ENCODE measurements around the gene HERC6. TPM values are rescaled to one million over a fixed set of nuclear protein-coding genes. Genes with fewer than 3 reads are reported as not detected.
"Not testable (repeated sequence)": the region's sequence is repeated elsewhere in the genome, so short reads cannot be mapped to it uniquely, and the experiment has no call there.

HERC6 gene
- total RNA-seq, 1 experiment from 2014 or later, result 1.2 TPM

DNA sequence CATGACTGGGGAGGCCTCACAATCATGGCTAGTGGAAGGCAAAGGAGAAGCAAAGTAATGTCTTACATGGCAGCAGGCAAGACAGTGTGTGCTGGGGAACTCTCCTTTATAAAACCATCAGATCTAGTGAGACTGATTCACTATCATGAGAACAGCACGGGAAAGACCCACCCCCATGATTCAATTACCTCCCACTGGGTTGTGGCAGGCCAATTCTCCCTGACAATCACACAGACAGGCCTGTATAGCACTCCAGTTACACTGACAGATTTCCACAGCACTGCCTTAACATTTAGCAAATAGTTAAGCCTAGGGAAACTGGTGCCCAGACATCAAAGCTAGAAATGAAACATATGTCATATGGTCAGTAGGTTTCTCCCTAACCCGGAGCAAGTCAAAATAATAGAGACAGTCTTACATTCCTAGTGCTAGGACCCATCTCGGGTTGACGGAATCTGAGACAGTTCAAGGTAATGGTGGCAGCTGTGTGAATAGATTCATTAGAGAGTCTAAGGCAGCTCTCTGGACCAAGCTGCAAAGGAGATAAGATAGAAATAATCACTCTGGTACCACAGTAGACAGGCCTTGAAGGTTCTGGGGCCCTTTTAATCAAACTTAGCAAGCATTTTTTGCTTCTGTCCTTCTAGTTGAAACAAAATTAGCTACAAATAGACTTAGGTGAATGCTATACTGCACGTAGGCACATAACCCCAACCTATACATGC is 68.9 kb downstream of the HERC6 start:
- Histone ChIP-seq H3K4me1 (no peaks in the 10 kb centered on the region), H3K27ac (no peak overlapping the region), H3K27me3 (no peaks in the 10 kb centered on the region), H3K36me3 (no peaks in the 10 kb centered on the region), H3K4me3 (no peak overlapping the region), H3K9me3 (replicated peaks) (no peaks in the 10 kb centered on the region)
- DNase-seq, result no peak

GRCh38 chr4:88448211-88448765 is 69.6 kb downstream of the HERC6 start:
- not testable (repeated sequence) for H3K9me3 ChIP-seq (replicated peaks); H3K36me3 ChIP-seq; DNase-seq; H3K4me3 ChIP-seq; H3K4me1 ChIP-seq; H3K27ac ChIP-seq; H3K27me3 ChIP-seq

DNA sequence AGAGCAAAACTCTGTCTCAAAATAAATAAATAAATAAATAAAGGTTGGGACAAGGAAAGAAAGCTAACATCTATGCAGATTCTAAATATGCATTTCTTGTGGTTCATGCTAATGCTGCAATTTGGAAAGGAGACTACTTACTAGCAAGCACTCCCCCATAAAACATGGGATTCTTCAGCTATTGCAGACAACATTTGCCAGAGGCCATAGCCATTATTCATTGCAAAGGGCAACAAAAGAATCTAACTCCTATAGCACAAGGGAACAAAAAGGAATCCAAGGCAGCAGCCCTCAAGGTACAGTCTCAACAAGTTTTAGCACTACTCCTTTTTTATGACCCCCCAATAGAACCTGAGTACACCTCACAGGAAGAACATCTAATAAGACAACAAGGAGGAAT is 70.2 kb downstream of the HERC6 start:
- no peak for DNase-seq
- no peak overlapping the region for H3K27ac ChIP-seq
- H3K4me1 ChIP-seq, result no peaks in the 10 kb centered on the region
- H3K27me3 ChIP-seq, result no peaks in the 10 kb centered on the region
- no peak overlapping the region for H3K4me3 ChIP-seq
- no peaks in the 10 kb centered on the region for H3K36me3 ChIP-seq
- no peaks in the 10 kb centered on the region for H3K9me3 ChIP-seq (replicated peaks)

- H3K27me3 ChIP-seq, result no peaks in the 10 kb centered on the region
- H3K4me1 ChIP-seq, result no peaks in the 10 kb centered on the region
- no peak overlapping the region for H3K4me3 ChIP-seq
- H3K36me3 ChIP-seq, result no peaks in the 10 kb centered on the region
- H3K27ac ChIP-seq, result no peak overlapping the region
- no peak for DNase-seq
- H3K9me3 ChIP-seq (replicated peaks), result no peaks in the 10 kb centered on the region
Measured at GRCh38 chr4:88449290-88449689, 70.6 kb downstream of the HERC6 start.

DNA sequence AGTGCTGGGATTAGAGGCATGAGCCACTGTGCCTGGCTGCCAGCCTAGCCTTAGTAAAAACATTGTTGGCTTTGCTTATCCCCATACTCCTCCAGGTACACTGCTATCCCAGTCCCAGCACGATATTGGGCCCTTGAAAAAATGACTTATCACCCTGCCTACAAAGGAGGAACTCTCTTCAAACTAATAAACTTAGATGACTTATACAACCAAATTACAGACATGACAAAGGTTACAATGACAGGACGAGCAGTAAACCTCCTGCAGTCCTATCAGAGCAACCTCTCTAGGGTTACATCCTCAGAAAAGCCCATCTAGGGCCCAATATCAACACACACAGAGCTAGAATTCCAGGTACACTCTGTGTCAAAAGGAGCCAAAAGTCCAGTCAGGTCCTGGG is 72.6 kb downstream of the HERC6 start:
- Histone ChIP-seq H3K9me3 (replicated peaks) (no peaks in the 10 kb centered on the region), H3K27ac (no peak overlapping the region), H3K4me3 (no peak overlapping the region), H3K27me3 (no peaks in the 10 kb centered on the region), H3K36me3 (no peaks in the 10 kb centered on the region), H3K4me1 (0 out of 2 replicates have a peak, but pooled peaks cover 7% of the 10 kb centered on the region)
- no peak for DNase-seq

GRCh38 chr4:88452912-88453311 is 74.3 kb downstream of the HERC6 start:
- no peak overlapping the region for H3K27ac ChIP-seq
- H3K4me1 ChIP-seq, result 0 out of 2 replicates have a peak, but pooled peaks cover 7% of the 10 kb centered on the region
- H3K4me3 ChIP-seq, result no peak overlapping the region
- no peaks in the 10 kb centered on the region for H3K36me3 ChIP-seq
- DNase-seq, result no peak
- H3K9me3 ChIP-seq (replicated peaks), result no peaks in the 10 kb centered on the region
- H3K27me3 ChIP-seq, result no peaks in the 10 kb centered on the region

- 0 out of 2 replicates have a peak, but pooled peaks cover 7% of the 10 kb centered on the region for H3K4me1 ChIP-seq
- H3K36me3 ChIP-seq, result no peaks in the 10 kb centered on the region
- peak within 1 kb of the TSS; percentile 64 for H3K4me3 ChIP-seq
- no peaks in the 10 kb centered on the region for H3K9me3 ChIP-seq (replicated peaks)
- H3K27me3 ChIP-seq, result no peaks in the 10 kb centered on the region
- DNase-seq, result peak; percentile 94 to 97
- H3K27ac ChIP-seq, result peak within 1 kb of the TSS; percentile 77
Measured at GRCh38 chr4:88456670-88457306, 78.1 kb downstream of the HERC6 start, which contains the start of gene HERC5. Gene HERC5 (plus strand): TSS chr4:88457119. CDS start chr4:88457270, 151 bp downstream.

DNA sequence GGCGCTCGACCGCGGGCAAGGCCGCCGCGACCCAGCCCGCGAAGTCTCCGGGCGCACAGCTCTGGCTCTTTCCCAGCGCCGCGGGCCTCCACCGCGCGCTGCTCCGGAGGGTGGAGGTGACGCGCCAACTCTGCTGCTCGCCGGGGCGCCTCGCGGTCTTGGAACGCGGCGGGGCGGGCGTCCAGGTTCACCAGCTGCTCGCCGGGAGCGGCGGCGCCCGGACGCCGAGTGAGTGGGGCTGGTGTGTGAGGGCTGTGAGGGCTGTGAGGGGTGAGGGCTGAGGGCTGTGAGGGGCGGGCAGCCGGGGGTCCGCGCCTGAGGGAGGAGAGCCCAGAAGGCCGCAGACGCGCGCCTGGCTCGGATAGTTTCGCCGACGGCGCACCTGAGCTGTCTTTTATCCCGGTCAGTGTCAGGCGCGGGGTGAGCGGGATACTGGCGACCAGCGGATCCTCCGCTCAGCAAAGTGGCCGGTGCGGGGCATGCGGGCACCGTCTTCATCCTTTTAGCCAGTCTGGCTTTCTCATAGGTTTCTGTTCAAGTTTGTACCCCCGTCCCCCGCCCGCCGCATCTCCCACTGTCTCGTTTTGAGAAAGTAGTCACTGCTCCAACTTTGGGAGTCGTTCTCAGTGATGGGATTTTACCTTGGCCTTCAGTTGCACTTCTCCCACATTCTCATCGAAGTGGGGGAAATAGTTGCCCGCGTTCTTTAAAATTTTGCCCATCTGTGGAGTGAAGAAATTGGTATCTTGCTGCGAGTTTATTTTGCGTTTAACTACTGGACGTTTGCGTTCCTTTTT is 78.9 kb downstream of the HERC6 start:
- Histone ChIP-seq H3K9me3 (replicated peaks) (no peaks in the 10 kb centered on the region), H3K27ac (peak overlapping the region; percentile 77)
- DNase-seq, result peak; percentile 64 to 73

GRCh38 chr4:88458104-88458740 is 79.6 kb downstream of the HERC6 start:
- Histone ChIP-seq H3K4me1 (0 out of 2 replicates have a peak, but pooled peaks cover 7% of the 10 kb centered on the region), H3K36me3 (no peaks in the 10 kb centered on the region), H3K4me3 (peak overlapping the region; percentile 64), H3K9me3 (replicated peaks) (no peaks in the 10 kb centered on the region), H3K27me3 (no peaks in the 10 kb centered on the region), H3K27ac (no peak overlapping the region)
- no peak for DNase-seq

More for the DNA sequence above, 78.9 kb downstream of the HERC6 start:
- Histone ChIP-seq H3K4me1 (0 out of 2 replicates have a peak, but pooled peaks cover 7% of the 10 kb centered on the region), H3K27me3 (no peaks in the 10 kb centered on the region), H3K36me3 (no peaks in the 10 kb centered on the region), H3K4me3 (peak overlapping the region; percentile 64)

DNA sequence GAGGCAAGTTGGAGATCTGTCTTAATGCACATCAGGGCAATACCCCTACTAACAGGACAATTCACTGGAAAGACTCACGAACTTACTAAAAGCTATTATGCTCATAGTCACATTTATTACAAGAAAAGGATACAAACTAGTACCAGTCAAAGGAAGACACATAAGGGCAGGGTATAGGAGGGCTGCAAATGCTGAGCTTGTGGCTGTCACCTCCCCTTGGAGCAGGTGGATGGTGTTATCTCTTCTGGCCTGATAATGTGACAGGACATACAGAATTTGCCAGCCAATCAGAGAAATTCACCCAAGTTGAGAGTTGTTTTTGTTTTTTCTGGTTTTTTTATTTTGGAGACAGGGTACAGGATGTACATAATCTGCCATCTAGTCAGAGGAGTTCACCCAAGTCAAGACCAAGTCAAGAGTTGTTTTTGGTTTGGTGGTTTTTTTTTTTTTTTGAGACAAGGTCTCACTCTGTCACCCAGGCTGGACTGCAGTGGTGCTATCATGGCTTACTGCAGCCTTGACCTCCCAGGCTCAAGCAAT is 87.1 kb downstream of the HERC6 start:
- no peaks in the 10 kb centered on the region for H3K4me1 ChIP-seq
- H3K4me3 ChIP-seq, result no peak overlapping the region
- DNase-seq, result no peak
- H3K27me3 ChIP-seq, result no peaks in the 10 kb centered on the region
- H3K9me3 ChIP-seq (replicated peaks), result no peaks in the 10 kb centered on the region
- H3K36me3 ChIP-seq, result peaks cover 3% of the 10 kb centered on the region
- no peak overlapping the region for H3K27ac ChIP-seq

- Histone ChIP-seq H3K27ac (no peak overlapping the region), H3K27me3 (no peaks in the 10 kb centered on the region), H3K4me3 (no peak overlapping the region), H3K36me3 (peaks cover 6% of the 10 kb centered on the region), H3K4me1 (no peaks in the 10 kb centered on the region), H3K9me3 (replicated peaks) (no peaks in the 10 kb centered on the region)
- no peak for DNase-seq
Measured at GRCh38 chr4:88467392-88467791, 88.7 kb downstream of the HERC6 start.

DNA sequence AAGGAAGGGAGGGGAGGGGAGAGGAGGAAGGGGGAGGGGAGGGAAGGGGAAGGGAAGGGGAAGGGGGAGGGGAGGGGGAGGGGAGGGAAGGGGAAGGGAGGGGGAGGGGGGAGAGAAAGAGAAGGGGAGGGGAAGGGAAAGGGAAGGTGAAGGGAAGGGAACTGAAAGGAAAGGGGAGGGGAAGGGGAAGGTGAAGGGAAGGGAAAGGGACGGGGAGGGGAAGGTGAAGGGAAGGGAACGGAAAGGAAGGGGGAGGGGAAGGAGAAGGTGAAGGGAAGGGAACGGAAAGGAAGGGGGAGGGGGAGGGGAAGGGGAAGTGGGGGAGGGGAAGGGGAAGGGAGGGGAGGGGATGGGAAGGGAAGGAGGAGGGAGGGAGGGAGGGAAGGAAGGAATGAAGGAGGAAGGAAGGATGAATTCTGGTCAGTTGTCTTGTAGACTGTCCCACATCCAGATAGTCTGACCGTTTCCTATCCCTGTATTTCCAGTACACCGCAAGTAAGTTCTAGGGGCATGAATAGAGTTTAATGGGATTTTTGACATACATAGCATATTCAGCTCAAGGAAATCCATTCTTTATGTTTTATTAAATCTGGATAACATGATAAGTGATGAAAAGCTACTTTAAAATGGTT is 98.7 kb downstream of the HERC6 start:
- Histone ChIP-seq H3K27me3 (no peaks in the 10 kb centered on the region), H3K4me3 (no peak overlapping the region), H3K36me3 (peaks cover 10% of the 10 kb centered on the region), H3K9me3 (replicated peaks) (no peaks in the 10 kb centered on the region), H3K4me1 (no peaks in the 10 kb centered on the region), H3K27ac (no peak overlapping the region)
- no peak for DNase-seq

GRCh38 chr4:88478247-88478646 is 99.6 kb downstream of the HERC6 start:
- DNase-seq, result no peak
- H3K27me3 ChIP-seq, result no peaks in the 10 kb centered on the region
- no peak overlapping the region for H3K4me3 ChIP-seq

DNA sequence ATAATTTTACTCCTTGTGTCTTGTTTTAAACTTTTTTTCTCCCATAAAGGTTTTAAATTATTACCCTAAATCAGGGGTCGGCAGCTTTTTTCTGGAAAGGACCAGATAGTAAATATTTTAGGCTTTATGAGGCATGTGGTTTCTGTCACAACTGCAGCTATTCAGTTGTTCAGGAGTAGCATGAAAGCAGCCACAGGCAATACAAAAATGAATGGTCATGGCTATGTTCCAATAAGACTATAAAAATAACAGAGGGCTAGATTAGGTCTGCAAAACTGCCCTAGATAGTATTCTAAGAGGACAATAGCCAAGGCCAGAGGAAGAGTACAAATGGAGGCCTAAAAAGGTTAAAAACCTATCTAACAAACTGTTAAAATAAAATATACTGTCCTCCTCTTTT is 102.9 kb downstream of the HERC6 start:
- no peak overlapping the region for H3K4me3 ChIP-seq
- H3K27ac ChIP-seq, result no peak overlapping the region
- H3K36me3 ChIP-seq, result peaks cover 8% of the 10 kb centered on the region; the same call in 1 of the 2 replicates
- H3K4me1 ChIP-seq, result no peaks in the 10 kb centered on the region
- DNase-seq, result no peak
- no peaks in the 10 kb centered on the region for H3K27me3 ChIP-seq
- no peaks in the 10 kb centered on the region for H3K9me3 ChIP-seq (replicated peaks)

More at GRCh38 chr4:88478247-88478646, 99.6 kb downstream of the HERC6 start:
- no peak overlapping the region for H3K27ac ChIP-seq
- H3K9me3 ChIP-seq (replicated peaks), result no peaks in the 10 kb centered on the region
- peaks cover 8% of the 10 kb centered on the region; the same call in 1 of the 2 replicates for H3K36me3 ChIP-seq
- no peaks in the 10 kb centered on the region for H3K4me1 ChIP-seq

Measured in SJCRH30 (cell line).